ENCODE measurements around the gene SPTLC2. TPM values are rescaled to one million over a fixed set of nuclear protein-coding genes. Genes with fewer than 3 reads are reported as not detected.
A peak's percentile ranks its signal among the peaks of the same experiment; 100 is the strongest.

Gene SPTLC2
- total and polyA plus RNA-seq, 2 of the 13 experiments (the other 11 are each of a cell fraction or from before 2014, with no cell fraction given) = 17.4 to 17.5 TPM

- TF ChIP-seq ZNF704 (CRISPR knock-in tag; IDR thresholded peaks at IDR 0.05; ENCODE audit: borderline replicate concordance) (no peak), ZNF839 (CRISPR knock-in tag; IDR thresholded peaks at IDR 0.05; ENCODE audit: borderline replicate concordance) (no peak), THAP9 (CRISPR knock-in tag; IDR thresholded peaks at IDR 0.05; ENCODE audit: borderline replicate concordance) (no peak), GMEB1 (CRISPR knock-in tag; IDR thresholded peaks at IDR 0.05; ENCODE audit: borderline replicate concordance) (0 out of 2 replicates have a peak, but pooled peaks have one; percentile 22), ZFYVE20 (CRISPR knock-in tag; IDR thresholded peaks at IDR 0.05; ENCODE audit: borderline replicate concordance, low read depth) (no peak), ZNF251 (CRISPR knock-in tag; IDR thresholded peaks at IDR 0.05) (no peak), HMG20A (CRISPR knock-in tag; IDR thresholded peaks at IDR 0.05; ENCODE audit: borderline replicate concordance) (no peak), NPAS2 (CRISPR knock-in tag; IDR thresholded peaks at IDR 0.05; ENCODE audit: borderline replicate concordance) (no peak)
Observed at GRCh38 chr14:77459072-77459723, 157.2 kb downstream of the SPTLC2 start (continued).
